B cell (primary cell): Measurements from ENCODE around the gene ICA1L.

Experiments
- CTCF ChIP-seq: fragments of 200-600 bp; IDR thresholded peaks from one replicate; pipeline ENCODE4 v1.8.0; 2022; ENCODE audit warnings: antibody characterized with exemption, mild to moderate bottlenecking
- EZH2 ChIP-seq: IDR thresholded peaks from 2 replicates; pipeline ENCODE4 v1.6.1; 2012; ENCODE audit warnings: borderline replicate concordance, low read depth, mild to moderate bottlenecking, moderate library complexity, low read length; ENCODE audit not compliant: insufficient read depth, poor library complexity, severe bottlenecking

- TF ChIP-seq CTCF (no peak), EZH2 (no peak)
Measured at GRCh38 chr2:202790676-202791075, 80.9 kb downstream of the ICA1L start.
